Pancreas (tissue), 10 donors: Measurements from ENCODE around the gene SCG3. TPM values are rescaled to one million over a fixed set of nuclear protein-coding genes. Genes with fewer than 3 reads are reported as not detected.
A peak's percentile ranks its signal among the peaks of the same experiment; 100 is the strongest.

Experiments
- ATAC-seq, 4 donors: fragments of 200-7000 bp; cut with Tn5 transposase; one replicate each; pipeline versions ENCODE4 v1.8.0 to v1.9.1; 2020; ENCODE audit warnings: mild to moderate bottlenecking in 4 of 4, moderate library complexity in 4 of 4
- DNase-seq, 6 donors: peaks; one replicate each; pipeline ENCODE4 v3.0.0-alpha.2; 2020
- FAIRE-seq: peaks from 2 replicates; lab custom pipeline; 2012; peaks lifted over from hg19 to GRCh38; lab: Jason Lieb, UNC
- H3K27ac ChIP-seq, 4 donors: fragments of 200-600 bp; sonication (generic); 1 replicate in 3 of 4; 2 replicates in 1 of 4; pipeline versions ENCODE4 v1.5.0 to v1.8.0; 2020
- H3K27me3 ChIP-seq, 4 donors: fragments of 200-600 bp; one replicate each; pipeline ENCODE4 v1.8.0; 2021
- H3K36me3 ChIP-seq, 3 donors: fragments of 200-600 bp; sonication (generic) in 1 of 3; one replicate each; pipeline versions ENCODE4 v1.5.0 to v1.8.0; 2020 to 2021
- H3K4me1 ChIP-seq, 3 donors: fragments of 200-600 bp; one replicate each; pipeline ENCODE4 v1.8.0; 2021
- H3K4me3 ChIP-seq, 4 donors: fragments of 200-600 bp; sonication (generic) in 2 of 4; one replicate each; pipeline versions ENCODE4 v1.5.0 to v1.8.0; 2020 to 2021
- H3K9me3 ChIP-seq, 4 donors: fragments of 200-600 bp; one replicate each; pipeline ENCODE4 v1.8.0; 2021
- CTCF ChIP-seq, 4 donors: fragments of 200-600 bp; sonication (generic) in 3 of 4; IDR thresholded peaks; one replicate each; pipeline versions ENCODE4 v1.5.0 to v1.8.0; 2021; ENCODE audit warnings: antibody characterized with exemption in 4 of 4
- WGBS, 2 donors: extraction: QIAGEN DNeasy Blood & Tissue Kit; methylation state at CpG; one replicate each; pipeline ENCODE4 v1.1.7; 2013; 5-methylcytosine and 5-hydroxymethylcytosine counted together
- intact Hi-C, 3 donors: fragments of 100-400 bp; cut with DNase I; formaldehyde crosslinking; loops; one replicate each; pipeline versions ENCODE4 v1.11.1 to v1.14.2; 2022
- polyA plus RNA-seq, 2 donors: library from polyadenylated mRNA; stranded (reverse); fragments of 200-250 nt; gene quantifications; one replicate each; pipeline ENCODE4 v1.2.3, GENCODE V29; 2013
- total RNA-seq, 6 donors: library from RNA; stranded (reverse); fragmentation: NEBNext Ultra II Directional in 4 of 6; extraction: Animal tissue kit (Norgen Biotek cat#: 25700) in 4 of 6; gene quantifications; one replicate each; pipeline versions ENCODE4 v1.2.1 to v1.2.4, GENCODE V29; 2021 to 2023
- donor health status: healthy with polysubstance abuse.
- donor health status: DM: no; HTN: no; CAD: no; lungs with moderate emphysema.
- donor health status: DM: no; HTN: no; CAD: no.
- donor health status: control.
- donor health status: control.
- donor health status: Bipolar disorder and iron deficiency.
- donor health status: DM: yes; HTN: yes; CAD: no.
- donor health status: DM: no; HTN: no; CAD: no.
- donor health status: DM: no; HTN: no; CAD: no.
- donor health status: DM: yes; HTN: yes; CAD: no.

Gene SCG3
- total and polyA plus RNA-seq, 8 donors, result 2.4 to 67.5 (median 9.6) TPM

GRCh38 chr15:51739061-51739712 lies 57.9 kb downstream of the SCG3 start:
- Histone ChIP-seq H3K4me1 (peaks cover 0 to 8% (median 0%) of the 10 kb centered on the region in 3 donors), H3K9me3 (no peaks in the 10 kb centered on the region), H3K27me3 (no peaks in the 10 kb centered on the region), H3K27ac (no peak overlapping the region), H3K36me3 (no peaks in the 10 kb centered on the region), H3K4me3 (no peak overlapping the region)
- intact Hi-C loops, result loop anchor here in 1 of 3 donors (10.0 kb wide), 1 partner anchor 184 kb away; no protein-coding TSS in a partner anchor
- 79% methylated on average over 2 of the region's 2 CpGs for WGBS, 2 donors
- FAIRE-seq, result no peak
- DNase-seq, result no peak
- TF ChIP-seq CTCF (IDR thresholded peaks at IDR 0.05), result no peak
- no peak for ATAC-seq

GRCh38 chr15:51749307-51749706 lies 68.0 kb downstream of the SCG3 start:
- H3K9me3 ChIP-seq, result no peaks in the 10 kb centered on the region
- peaks cover 4 to 6% (median 4%) of the 10 kb centered on the region in 3 donors for H3K4me1 ChIP-seq
- H3K4me3 ChIP-seq, result no peak overlapping the region
- WGBS, 2 donors, result 68 to 85% methylated on average over 5 of the region's 5 CpGs
- ATAC-seq (no peak), DNase-seq (no peak), FAIRE-seq (no peak)
- peaks cover 0 to 2% (median 0%) of the 10 kb centered on the region in 4 donors for H3K27me3 ChIP-seq
- intact Hi-C loops, result no loop called here
- H3K27ac ChIP-seq, result no peak overlapping the region
- no peaks in the 10 kb centered on the region for H3K36me3 ChIP-seq
- no peak for TF ChIP-seq CTCF (IDR thresholded peaks at IDR 0.05)

GRCh38 chr15:51750186-51750585 lies 68.9 kb downstream of the SCG3 start:
- FAIRE-seq (no peak), DNase-seq (no peak), ATAC-seq (no peak)
- no peak overlapping the region for H3K4me3 ChIP-seq
- peaks cover 0 to 2% (median 0%) of the 10 kb centered on the region in 4 donors for H3K27me3 ChIP-seq
- no peak overlapping the region for H3K27ac ChIP-seq
- peaks cover 4 to 6% (median 4%) of the 10 kb centered on the region in 3 donors for H3K4me1 ChIP-seq
- no peaks in the 10 kb centered on the region for H3K9me3 ChIP-seq
- intact Hi-C loops, result no loop called here
- TF ChIP-seq CTCF (IDR thresholded peaks at IDR 0.05), result no peak
- 60 to 70% methylated on average over 4 of the region's 4 CpGs for WGBS, 2 donors
- no peaks in the 10 kb centered on the region for H3K36me3 ChIP-seq

GRCh38 chr15:51750792-51751696 lies 69.7 kb downstream of the SCG3 start, which contains the start of gene TMOD2:
Gene TMOD2, plus strand, starts transcription at chr15:51751597. Its CDS starts 14,845 bp downstream, at chr15:51766442.
- WGBS, 2 donors, result 6 to 9% methylated on average over 46 to 65 of the region's 65 CpGs
- peak within 1 kb of the TSS; percentile 66 to 83 (median 78) for H3K4me3 ChIP-seq
- intact Hi-C loops, result no loop called here
- H3K4me1 ChIP-seq, result peaks cover 4 to 6% (median 4%) of the 10 kb centered on the region in 3 donors
- TF ChIP-seq CTCF (IDR thresholded peaks at IDR 0.05), result no peak
- H3K27ac ChIP-seq, result peak within 1 kb of the TSS in 2 of 4 donors; percentile 11 to 50
- DNase-seq (peak; percentile 39 to 85 (median 51)), FAIRE-seq (no peak), ATAC-seq (peak; percentile 94 to 96 (median 95))
- no peaks in the 10 kb centered on the region for H3K9me3 ChIP-seq
- no peaks in the 10 kb centered on the region for H3K36me3 ChIP-seq
- no peaks in the 10 kb centered on the region for H3K27me3 ChIP-seq
